ENCODE results near the gene FGD5. TPM values are rescaled to one million over a fixed set of nuclear protein-coding genes. Genes with fewer than 3 reads are reported as not detected.

The FGD5 gene
- total and polyA plus RNA-seq, 9 of the 15 experiments (the other 6 are each of a cell fraction or from before 2014, with no cell fraction given): 0.18 TPM; not detected in 8

- Histone ChIP-seq H3K9ac (ENCODE audit: insufficient read depth in 1 of 2, low read depth in 2 of 2, low read length in 2 of 2) (no peak overlapping the region), H3K4me2 (ENCODE audit: insufficient read depth, low read length) (no peak overlapping the region), H3K9me3 (replicated peaks; ENCODE audit: control insufficient read depth, insufficient read depth, low read depth, low read length) (no peaks in the 10 kb centered on the region), H3K4me3 (no peak overlapping the region), H3K79me2 (ENCODE audit: control insufficient read depth, insufficient read depth, low read length) (no peaks in the 10 kb centered on the region), H3K36me3 (ENCODE audit: control insufficient read depth, insufficient read depth, low read length) (no peaks in the 10 kb centered on the region), H4K20me1 (replicated peaks; ENCODE audit: control insufficient read depth, insufficient read depth, low read length) (peaks cover 16% of the 10 kb centered on the region; the same call in 1 of the 2 replicates), H2AFZ (ENCODE audit: low read depth, low read length) (no peak overlapping the region), H3K4me1 (replicated peaks in 1 of 2; ENCODE audit: control insufficient read depth in 2 of 2, insufficient read depth in 2 of 2, low read length in 2 of 2) (no peaks in the 10 kb centered on the region), H3K27ac (ENCODE audit: extremely low read depth, low read depth, low read length) (no peak overlapping the region), H3K27me3 (ENCODE audit: control insufficient read depth in 2 of 2, insufficient read depth in 2 of 2, low read length in 2 of 2) (peaks cover 39 to 68% of the 10 kb centered on the region in 2 experiments), H3K9me1 (ENCODE audit: control insufficient read depth, insufficient read depth, low read length) (no peaks in the 10 kb centered on the region)
- no peak for DNase-seq (ENCODE audit: extremely low read depth in 1 of 4, low spot score in 3 of 4)
- WGBS (ENCODE audit: insufficient coverage, low coverage, missing lambda C conversion rate): 3% methylated on average over 3 of the region's 3 CpGs
- CTCF ChIA-PET (ENCODE audit: low intra/inter-chr PET ratio): no interaction called here
- FAIRE-seq: peak; percentile 72
- no TSS peak for BruUV-seq (replicated peaks)
- POLR2A ChIA-PET: no interaction called here
- in situ Hi-C loops (cut with MboI) (loop anchor here (25.0 kb wide), 2 partner anchors 403 to 1253 kb away; no protein-coding TSS in a partner anchor), intact Hi-C loops (cut with micrococcal nuclease) (loop anchor here (1.0 kb wide), 1 partner anchor 124 kb away; no protein-coding TSS in a partner anchor)
- ATAC-seq: peak; percentile 59; the same call in 2 of the 3 replicates
- no peak for TF ChIP-seq CBX2 (IDR thresholded peaks at IDR 0.05; ENCODE audit: insufficient read depth, low read length, poor library complexity, severe bottlenecking)
- TF ChIP-seq DEAF1 (CRISPR knock-in tag; IDR thresholded peaks at IDR 0.05): peak; percentile 70
- no peak for TF ChIP-seq HOMEZ (CRISPR knock-in tag; IDR thresholded peaks at IDR 0.05)
- peak; percentile 62; the same call in 1 of the 2 replicates for TF ChIP-seq STAG1 (CRISPR knock-in tag; IDR thresholded peaks at IDR 0.05; ENCODE audit: borderline replicate concordance)
- peak; percentile 52; the same call in 1 of the 2 replicates for TF ChIP-seq REST (IDR thresholded peaks at IDR 0.05; ENCODE audit: borderline replicate concordance)
- no peak for TF ChIP-seq REST (CRISPR knock-in tag; IDR thresholded peaks at IDR 0.05; ENCODE audit: low read depth)
- peak; percentile 49 to 56 (median 53) for TF ChIP-seq CTCF (IDR thresholded peaks at IDR 0.05 in 2 of 3, conservative IDR thresholded peaks at IDR 0.05 in 1 of 3; ENCODE audit: insufficient read depth in 2 of 3, low read depth in 1 of 3, low read length in 3 of 3)
Observed at GRCh38 chr3:14915636-14916222, 97.0 kb downstream of the FGD5 start.

Data from K562 (cell line).